ENCODE measurements around the gene SAP30.

The SAP30 gene

GRCh38 chr4:173370477-173371291 lies at the start of gene SAP30:
Gene SAP30, plus strand, starts transcription at chr4:173370954. Its CDS starts 229 bp downstream, at chr4:173371183.
- DNase-seq (ENCODE audit: extremely low read depth, low read depth) = peak; percentile 91
- H3K4me3 ChIP-seq (replicated peaks; ENCODE audit: low read depth, low read length) = peak within 1 kb of the TSS; percentile 93
- no peak for TF ChIP-seq CTCF (IDR thresholded peaks at IDR 0.05; ENCODE audit: low read depth, low read length, missing control alignments)

GRCh38 chr4:173325007-173325736 lies 45.6 kb upstream of the SAP30 start:
- TF ChIP-seq CTCF (IDR thresholded peaks at IDR 0.05; ENCODE audit: low read depth, low read length, missing control alignments) = no peak

GRCh38 chr4:173328236-173328901 lies 42.4 kb upstream of the SAP30 start:
- TF ChIP-seq CTCF (IDR thresholded peaks at IDR 0.05; ENCODE audit: low read depth, low read length, missing control alignments) = no peak
- no peak for DNase-seq (ENCODE audit: extremely low read depth, low read depth)
- no peak overlapping the region for H3K4me3 ChIP-seq (replicated peaks; ENCODE audit: low read depth, low read length)

More at GRCh38 chr4:173325007-173325736, 45.6 kb upstream of the SAP30 start:
- H3K4me3 ChIP-seq (replicated peaks; ENCODE audit: low read depth, low read length) = no peak overlapping the region
- no peak for DNase-seq (ENCODE audit: extremely low read depth, low read depth)

GRCh38 chr4:173330590-173330989 lies 40.2 kb upstream of the SAP30 start:
- no peak overlapping the region for H3K4me3 ChIP-seq (replicated peaks; ENCODE audit: low read depth, low read length)
- TF ChIP-seq CTCF (IDR thresholded peaks at IDR 0.05; ENCODE audit: low read depth, low read length, missing control alignments) = no peak
- no peak for DNase-seq (ENCODE audit: extremely low read depth, low read depth)

- DNase-seq (ENCODE audit: extremely low read depth, low read depth) = no peak
- no peak for TF ChIP-seq CTCF (IDR thresholded peaks at IDR 0.05; ENCODE audit: low read depth, low read length, missing control alignments)
- peak overlapping the region; percentile 96 for H3K4me3 ChIP-seq (replicated peaks; ENCODE audit: low read depth, low read length)
These were observed 38.7 kb upstream of the SAP30 start for GRCh38 chr4:173332021-173332487.

- DNase-seq (ENCODE audit: extremely low read depth, low read depth) = no peak
- peak overlapping the region; percentile 96 for H3K4me3 ChIP-seq (replicated peaks; ENCODE audit: low read depth, low read length)
- TF ChIP-seq CTCF (IDR thresholded peaks at IDR 0.05; ENCODE audit: low read depth, low read length, missing control alignments) = no peak
These were observed 37.6 kb upstream of the SAP30 start for GRCh38 chr4:173332963-173333657.
